ENCODE measurements around the gene HDDC3. TPM values are rescaled to one million over a fixed set of nuclear protein-coding genes. Genes with fewer than 3 reads are reported as not detected.

HDDC3 gene
- total RNA-seq, 2 donors from 2014 or later = 14.9 to 17.9 TPM

DNA sequence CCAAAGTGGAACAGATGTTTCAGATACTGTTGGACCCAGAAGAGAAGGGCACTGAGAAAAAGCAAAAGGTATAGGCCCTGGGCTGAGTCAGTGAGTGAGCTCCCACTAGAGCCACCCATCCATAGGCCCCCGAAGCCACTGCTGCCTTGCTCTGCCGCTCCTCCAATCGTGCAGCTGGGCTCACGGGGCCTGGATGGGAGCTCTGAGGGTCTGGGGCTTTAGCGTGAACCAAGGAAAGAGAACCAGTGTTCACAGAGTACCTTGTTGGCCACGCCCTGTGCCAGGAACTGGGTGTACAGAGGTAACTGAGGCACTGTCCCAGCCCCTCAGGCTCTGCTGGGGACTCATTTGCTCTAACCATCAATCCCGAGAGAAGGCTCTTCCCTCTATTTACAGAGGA, 7.4 kb upstream of the HDDC3 start:
- no peak overlapping the region for H3K27ac ChIP-seq
- peaks cover 68% of the 10 kb centered on the region for H3K36me3 ChIP-seq
- H3K27me3 ChIP-seq = no peaks in the 10 kb centered on the region
- peaks cover 0 to 15% of the 10 kb centered on the region in 2 donors for H3K4me1 ChIP-seq
- H3K4me3 ChIP-seq = no peak overlapping the region
- DNase-seq (ENCODE audit: low spot score) = no peak
- TF ChIP-seq CTCF (IDR thresholded peaks at IDR 0.05) = no peak
- H3K9me3 ChIP-seq = no peaks in the 10 kb centered on the region

DNA sequence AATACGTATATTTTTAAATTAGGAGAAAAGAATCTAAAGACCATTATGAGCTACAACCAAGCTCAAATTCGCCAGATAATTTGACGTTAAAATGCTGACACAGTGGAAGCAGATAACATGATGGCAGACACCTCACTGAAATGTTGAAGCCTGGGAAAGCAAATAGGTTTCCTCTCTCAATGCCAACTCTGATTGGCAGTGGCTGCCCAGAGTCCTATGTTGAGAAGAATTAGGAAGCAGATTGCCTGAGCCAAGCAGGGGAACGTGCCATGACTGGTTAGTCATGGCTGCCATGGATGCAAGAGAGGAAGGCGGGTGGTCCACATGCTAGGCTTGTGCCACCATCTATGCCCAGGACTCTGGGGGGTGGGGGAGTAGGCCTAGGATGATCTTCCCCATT, 5.9 kb upstream of the HDDC3 start:
- Histone ChIP-seq H3K27me3 (no peaks in the 10 kb centered on the region), H3K36me3 (peaks cover 53% of the 10 kb centered on the region), H3K4me1 (peaks cover 0 to 25% of the 10 kb centered on the region in 2 donors), H3K9me3 (no peaks in the 10 kb centered on the region), H3K27ac (no peak overlapping the region), H3K4me3 (no peak overlapping the region)
- no peak for TF ChIP-seq CTCF (IDR thresholded peaks at IDR 0.05)
- no peak for DNase-seq (ENCODE audit: low spot score)

- no peak overlapping the region for H3K4me3 ChIP-seq
- no peak overlapping the region for H3K27ac ChIP-seq
- DNase-seq (ENCODE audit: low spot score) = no peak
- no peaks in the 10 kb centered on the region for H3K27me3 ChIP-seq
- no peak for TF ChIP-seq CTCF (IDR thresholded peaks at IDR 0.05)
- no peaks in the 10 kb centered on the region for H3K9me3 ChIP-seq
- peaks cover 0 to 33% of the 10 kb centered on the region in 2 donors for H3K4me1 ChIP-seq
- peaks cover 39% of the 10 kb centered on the region for H3K36me3 ChIP-seq
These were observed 4.5 kb upstream of the HDDC3 start for GRCh38 chr15:90936823-90937222.

DNA sequence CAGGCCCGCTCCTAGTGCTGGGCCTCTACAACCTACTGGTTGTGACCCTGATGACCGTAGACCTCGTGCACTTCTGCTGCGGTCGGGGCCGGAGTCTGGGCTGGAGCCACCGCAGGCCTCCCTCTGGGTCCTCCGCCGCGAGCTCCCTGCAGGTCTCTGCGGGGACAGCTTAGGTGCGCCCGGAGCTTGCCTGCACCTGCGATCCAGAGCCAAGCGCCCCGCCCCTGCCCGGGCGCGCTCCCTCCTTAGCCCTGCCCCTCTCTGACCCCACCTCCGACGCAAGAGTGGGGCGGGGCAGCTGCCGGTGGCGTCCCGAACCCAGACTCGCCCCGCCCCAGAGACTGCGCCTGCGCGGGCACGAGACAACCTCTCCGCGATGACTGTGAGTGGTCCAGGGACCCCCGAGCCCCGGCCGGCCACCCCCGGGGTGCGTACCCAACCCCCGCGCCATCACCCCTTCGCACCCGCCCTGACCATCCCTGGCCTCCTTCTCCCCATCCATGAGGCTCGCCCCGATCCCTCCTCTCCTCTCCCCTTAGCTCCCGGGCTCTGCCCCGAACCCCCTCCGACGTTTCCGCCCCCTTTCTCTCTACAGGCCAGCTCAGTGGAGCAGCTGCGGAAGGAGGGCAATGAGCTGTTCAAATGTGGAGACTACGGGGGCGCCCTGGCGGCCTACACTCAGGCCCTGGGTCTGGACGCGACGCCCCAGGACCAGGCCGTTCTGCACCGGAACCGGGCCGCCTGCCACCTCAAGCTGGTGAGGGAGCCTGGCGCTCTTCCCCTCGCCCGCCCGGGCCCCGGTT, 2.8 kb upstream of the HDDC3 start, which contains the start of gene UNC45A:
Gene UNC45A (plus strand): TSS at position 337 of the 803 bp plus-strand sequence. CDS start 40 bp downstream, at position 377.
- H3K27me3 ChIP-seq = no peaks in the 10 kb centered on the region
- peak within 1 kb of the TSS; percentile 81 to 86 for H3K27ac ChIP-seq
- no peak for TF ChIP-seq CTCF (IDR thresholded peaks at IDR 0.05)
- H3K4me3 ChIP-seq = peak within 1 kb of the TSS; percentile 62 to 80
- DNase-seq (ENCODE audit: low spot score) = peak; percentile 88
- H3K9me3 ChIP-seq = no peaks in the 10 kb centered on the region
- peaks cover 0 to 49% of the 10 kb centered on the region in 2 donors for H3K4me1 ChIP-seq
- H3K36me3 ChIP-seq = peaks cover 22% of the 10 kb centered on the region

GRCh38 chr15:90934256-90934948, 2.1 kb upstream of the HDDC3 start:
- Histone ChIP-seq H3K4me3 (peak overlapping the region; percentile 62 to 80), H3K36me3 (peaks cover 15% of the 10 kb centered on the region), H3K4me1 (peaks cover 0 to 52% of the 10 kb centered on the region in 2 donors), H3K27ac (peak overlapping the region; percentile 81 to 86), H3K27me3 (no peaks in the 10 kb centered on the region), H3K9me3 (no peaks in the 10 kb centered on the region)
- TF ChIP-seq CTCF (IDR thresholded peaks at IDR 0.05) = peak; percentile 94 to 97
- peak; percentile 81 for DNase-seq (ENCODE audit: low spot score)

Measured in right atrium auricular region (tissue), 2 donors.